HS-27A (cell line): ENCODE data around the gene MAP2K5.

Experiments
- DNase-seq: peaks from one replicate; pipeline ENCODE4 v3.0.0-alpha.2; 2012; ENCODE audit warnings: low read depth, missing footprints

The MAP2K5 gene

GRCh38 chr15:67521783-67522568, 20.5 kb upstream of the MAP2K5 start:
- no peak for DNase-seq

GRCh38 chr15:67523330-67523729, 19.2 kb upstream of the MAP2K5 start:
- DNase-seq: no peak

GRCh38 chr15:67524235-67524634, 18.3 kb upstream of the MAP2K5 start:
- no peak for DNase-seq

- DNase-seq: no peak
Measured at GRCh38 chr15:67528513-67528912, 14.0 kb upstream of the MAP2K5 start.

GRCh38 chr15:67531379-67531914, 11.1 kb upstream of the MAP2K5 start:
- peak; percentile 74 for DNase-seq

- DNase-seq: no peak
Measured at GRCh38 chr15:67533873-67534272, 8.6 kb upstream of the MAP2K5 start.

GRCh38 chr15:67534360-67534759, 8.1 kb upstream of the MAP2K5 start:
- DNase-seq: no peak

- no peak for DNase-seq
Measured at GRCh38 chr15:67537771-67538170, 4.7 kb upstream of the MAP2K5 start.

GRCh38 chr15:67543348-67543718, 830 bp downstream of the MAP2K5 start:
- DNase-seq: no peak

- DNase-seq: no peak
Measured at GRCh38 chr15:67544475-67544874, 2.0 kb downstream of the MAP2K5 start.

- DNase-seq: no peak
Measured at GRCh38 chr15:67545864-67546263, 3.4 kb downstream of the MAP2K5 start.

GRCh38 chr15:67547064-67547463, 4.6 kb downstream of the MAP2K5 start:
- no peak for DNase-seq

- DNase-seq: no peak
Measured at GRCh38 chr15:67547836-67548235, 5.3 kb downstream of the MAP2K5 start.

- no peak for DNase-seq
Measured at GRCh38 chr15:67548236-67548852, 5.8 kb downstream of the MAP2K5 start.

GRCh38 chr15:67548862-67549651, 6.6 kb downstream of the MAP2K5 start:
- no peak for DNase-seq

GRCh38 chr15:67549736-67550135, 7.2 kb downstream of the MAP2K5 start:
- no peak for DNase-seq

- DNase-seq: no peak
Measured at GRCh38 chr15:67550522-67550921, 8.0 kb downstream of the MAP2K5 start.

GRCh38 chr15:67551207-67551743, 8.8 kb downstream of the MAP2K5 start:
- no peak for DNase-seq

GRCh38 chr15:67554580-67554979, 12.1 kb downstream of the MAP2K5 start:
- DNase-seq: no peak

GRCh38 chr15:67556976-67557570, 14.6 kb downstream of the MAP2K5 start:
- DNase-seq: no peak

GRCh38 chr15:67558502-67558901, 16.0 kb downstream of the MAP2K5 start:
- no peak for DNase-seq

- DNase-seq: no peak
Measured at GRCh38 chr15:67559158-67559557, 16.7 kb downstream of the MAP2K5 start.
